ENCODE data around the gene KLHL36. TPM values are rescaled to one million over a fixed set of nuclear protein-coding genes. Genes with fewer than 3 reads are reported as not detected.
A peak's percentile ranks its signal among the peaks of the same experiment; 100 is the strongest.

The KLHL36 gene
- total and polyA plus RNA-seq, 9 of the 15 experiments (the other 6 are each of a cell fraction or from before 2014, with no cell fraction given), result 2.1 to 51.2 (median 18.5) TPM

GRCh38 chr16:84699712-84700445, 51.6 kb downstream of the KLHL36 start, which contains the start of gene USP10 (continued):
- TF ChIP-seq KAT2B (IDR thresholded peaks at IDR 0.05; ENCODE audit: low read depth, low read length) (no peak), LEF1 (IDR thresholded peaks at IDR 0.05) (no peak), CHAMP1 (IDR thresholded peaks at IDR 0.05) (no peak), MAX (CRISPR knock-in tag; IDR thresholded peaks at IDR 0.05) (no peak; the same call in 1 of the 2 replicates), ZNF780A (CRISPR knock-in tag; IDR thresholded peaks at IDR 0.05) (no peak), RBM39 (optimal IDR thresholded peaks at IDR 0.05; ENCODE audit: low read depth, low read length) (no peak), ZFX (CRISPR knock-in tag; IDR thresholded peaks at IDR 0.05) (peak; percentile 76), ZNF165 (CRISPR knock-in tag; IDR thresholded peaks at IDR 0.05; ENCODE audit: borderline replicate concordance) (no peak), ZSCAN29 (IDR thresholded peaks at IDR 0.05) (no peak), RNF2 (IDR thresholded peaks at IDR 0.05) (no peak), ARID3A (IDR thresholded peaks at IDR 0.05; ENCODE audit: borderline replicate concordance, low read depth, low read length) (no peak), ZNF277 (CRISPR knock-in tag; IDR thresholded peaks at IDR 0.05; ENCODE audit: borderline replicate concordance) (no peak), BRF1 (IDR thresholded peaks at IDR 0.05; ENCODE audit: borderline replicate concordance, extremely low read depth, insufficient read length) (no peak), ZNF699 (CRISPR knock-in tag; IDR thresholded peaks at IDR 0.05; ENCODE audit: insufficient replicate concordance) (no peak), ZNF274 (IDR thresholded peaks at IDR 0.05; ENCODE audit: borderline replicate concordance, low read depth, low read length) (no peak), ZNF76 (CRISPR knock-in tag; IDR thresholded peaks at IDR 0.05; ENCODE audit: borderline replicate concordance) (no peak; the same call in 1 of the 2 replicates), POLR2H (tag; IDR thresholded peaks at IDR 0.05; ENCODE audit: low read depth) (no peak), ZNF57 (CRISPR knock-in tag; IDR thresholded peaks at IDR 0.05) (no peak), SP1 (CRISPR knock-in tag; IDR thresholded peaks at IDR 0.05) (no peak), IRF1 (CRISPR knock-in tag; IDR thresholded peaks at IDR 0.05; ENCODE audit: borderline replicate concordance) (no peak), XRCC4 (IDR thresholded peaks at IDR 0.05; ENCODE audit: extremely low read depth, insufficient read depth, insufficient read length) (no peak), CREBBP (IDR thresholded peaks at IDR 0.05; ENCODE audit: low read depth, low read length) (no peak), ZNF644 (tag; IDR thresholded peaks at IDR 0.05; ENCODE audit: low read depth) (no peak)
